Karpas-422 (cell line): ENCODE results near the gene SLC44A3. TPM values are rescaled to one million over a fixed set of nuclear protein-coding genes. Genes with fewer than 3 reads are reported as not detected.
"Not testable (repeated sequence)": the region's sequence is repeated elsewhere in the genome, so short reads cannot be mapped to it uniquely, and the experiment has no call there.

Experiments
- DNase-seq: peaks from one replicate; pipeline ENCODE4 v3.0.0-alpha.2; 2015
- H2AFZ ChIP-seq: fragments of 200-600 bp; sonication (generic); 2 replicates; pipeline ENCODE4 v1.6.1; 2014; ENCODE audit warnings: antibody characterized with exemption, low read length, mixed read lengths
- H3K27ac ChIP-seq: fragments of 200-600 bp; sonication (generic); 2 replicates; pipeline ENCODE4 v1.5.1; 2014; ENCODE audit warnings: mild to moderate bottlenecking, low read length, moderate library complexity
- H3K27me3 ChIP-seq: fragments of 200-600 bp; sonication (generic); 2 replicates; pipeline ENCODE4 v1.6.1; 2014; ENCODE audit warnings: low read length, mixed read lengths
- H3K36me3 ChIP-seq: fragments of 200-600 bp; sonication (generic); 2 replicates; pipeline ENCODE4 v1.6.1; 2014; ENCODE audit warnings: low read length, mixed read lengths; ENCODE audit not compliant: insufficient read depth
- H3K4me1 ChIP-seq: fragments of 200-600 bp; sonication (generic); 2 replicates; pipeline ENCODE4 v1.6.1; 2014; ENCODE audit warnings: mild to moderate bottlenecking, low read length, mixed read lengths
- H3K4me2 ChIP-seq: fragments of 200-600 bp; sonication (generic); 2 replicates; pipeline ENCODE4 v1.6.1; 2014; ENCODE audit warnings: low read length, low read depth, mild to moderate bottlenecking; ENCODE audit not compliant: poor library complexity, severe bottlenecking
- H3K4me3 ChIP-seq: fragments of 200-600 bp; sonication (generic); 2 replicates; pipeline ENCODE4 v1.5.1; 2014; ENCODE audit warnings: mild to moderate bottlenecking, antibody characterized with exemption, low read length, mixed read lengths
- H3K79me2 ChIP-seq: fragments of 200-600 bp; sonication (generic); 2 replicates; pipeline ENCODE4 v1.6.1; 2014; ENCODE audit warnings: mild to moderate bottlenecking, low read length, mixed read lengths
- H3K9ac ChIP-seq: fragments of 200-600 bp; sonication (generic); 2 replicates; pipeline ENCODE4 v1.6.0; 2014; ENCODE audit warnings: low read length
- H3K9me2 ChIP-seq: fragments of 200-600 bp; sonication (generic), shearing (Covaris generic); replicated peaks from 2 replicates; pipeline ENCODE4 v1.6.0; 2014; ENCODE audit warnings: mild to moderate bottlenecking, low read length, moderate library complexity; ENCODE audit not compliant: insufficient read depth
- H3K9me3 ChIP-seq: fragments of 300-700, 200-600 bp; sonication (generic); 2 replicates; pipeline ENCODE4 v1.6.1; 2014; ENCODE audit warnings: low read length, mixed read lengths
- H4K20me1 ChIP-seq: fragments of 200-600 bp; sonication (generic); 2 replicates; pipeline ENCODE4 v1.6.1; 2014; ENCODE audit warnings: mild to moderate bottlenecking, antibody characterized with exemption, low read length, low read depth; ENCODE audit not compliant: insufficient read depth
- total RNA-seq: library from RNA; depleted of rRNA; stranded (reverse); fragments of >200 nt; shearing (Covaris generic); gene quantifications from 2 replicates; pipeline ENCODE4 v1.2.3, GENCODE V29; 2014; ENCODE audit warnings: low replicate concordance

The SLC44A3 gene
- total RNA-seq, 1 experiment from 2014 or later = not detected

- no peak overlapping the region for H3K4me2 ChIP-seq
- no peak for DNase-seq
These were observed 114.4 kb downstream of the SLC44A3 start for GRCh38 chr1:94934551-94934950.

DNA sequence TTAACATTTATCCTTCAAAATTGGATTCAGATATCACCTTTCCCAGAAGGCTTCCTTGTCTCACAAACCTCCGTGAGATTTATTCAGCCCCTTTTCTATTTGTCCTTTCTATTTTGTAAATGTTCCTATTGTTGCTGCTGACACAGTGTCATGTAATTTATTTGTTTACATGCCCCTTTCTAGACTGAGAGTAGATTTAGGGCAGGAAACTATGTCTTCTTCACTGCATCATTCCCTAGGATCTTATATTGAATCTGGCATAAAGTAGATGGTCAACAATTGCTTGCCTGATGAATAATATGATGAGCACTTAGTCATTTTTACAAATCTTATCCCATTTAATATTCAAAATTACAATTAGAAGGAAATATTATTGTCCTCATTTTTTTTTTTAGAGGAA is 114.9 kb downstream of the SLC44A3 start:
- Histone ChIP-seq H3K4me3 (no peak overlapping the region), H3K79me2 (no peaks in the 10 kb centered on the region), H3K27ac (no peak overlapping the region), H2AFZ (no peak overlapping the region), H4K20me1 (no peaks in the 10 kb centered on the region), H3K9me2 (no peaks in the 10 kb centered on the region), H3K4me1 (no peaks in the 10 kb centered on the region), H3K9me3 (no peaks in the 10 kb centered on the region), H3K9ac (no peak overlapping the region), H3K36me3 (no peaks in the 10 kb centered on the region), H3K4me2 (no peak overlapping the region), H3K27me3 (no peaks in the 10 kb centered on the region)
- no peak for DNase-seq

More at GRCh38 chr1:94934551-94934950, 114.4 kb downstream of the SLC44A3 start:
- Histone ChIP-seq H3K9ac (no peak overlapping the region), H3K4me1 (no peaks in the 10 kb centered on the region), H3K9me3 (no peaks in the 10 kb centered on the region), H2AFZ (no peak overlapping the region), H3K79me2 (no peaks in the 10 kb centered on the region), H3K27me3 (no peaks in the 10 kb centered on the region), H4K20me1 (no peaks in the 10 kb centered on the region), H3K9me2 (no peaks in the 10 kb centered on the region), H3K36me3 (no peaks in the 10 kb centered on the region), H3K27ac (no peak overlapping the region), H3K4me3 (no peak overlapping the region)

DNA sequence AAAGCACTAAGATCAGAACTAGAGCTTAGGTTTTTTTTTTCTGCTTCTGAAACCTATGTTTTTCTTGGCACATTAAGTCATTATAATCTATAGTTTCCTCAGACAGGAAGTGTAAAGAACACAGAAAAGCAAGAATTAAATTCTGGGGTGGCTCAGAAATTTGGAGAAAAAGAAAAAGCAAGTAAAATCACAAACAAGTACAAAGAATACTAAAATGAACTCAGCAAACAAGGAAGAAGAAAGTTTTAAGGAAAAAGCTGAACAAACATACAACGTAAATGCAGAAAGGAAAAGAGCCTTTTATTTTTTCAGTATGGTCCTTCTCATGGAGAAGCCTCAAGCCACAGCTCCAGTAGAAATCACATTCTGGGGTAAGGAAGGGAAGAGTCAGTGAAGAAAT is 115.3 kb downstream of the SLC44A3 start:
- no peaks in the 10 kb centered on the region for H3K27me3 ChIP-seq
- no peaks in the 10 kb centered on the region for H3K36me3 ChIP-seq
- no peaks in the 10 kb centered on the region for H3K79me2 ChIP-seq
- H3K4me1 ChIP-seq = no peaks in the 10 kb centered on the region
- H3K27ac ChIP-seq = no peak overlapping the region
- no peak for DNase-seq
- H2AFZ ChIP-seq = no peak overlapping the region
- H3K4me2 ChIP-seq = no peak overlapping the region
- H3K9me3 ChIP-seq = no peaks in the 10 kb centered on the region
- no peaks in the 10 kb centered on the region for H3K9me2 ChIP-seq
- no peak overlapping the region for H3K4me3 ChIP-seq
- H3K9ac ChIP-seq = no peak overlapping the region
- no peaks in the 10 kb centered on the region for H4K20me1 ChIP-seq

DNA sequence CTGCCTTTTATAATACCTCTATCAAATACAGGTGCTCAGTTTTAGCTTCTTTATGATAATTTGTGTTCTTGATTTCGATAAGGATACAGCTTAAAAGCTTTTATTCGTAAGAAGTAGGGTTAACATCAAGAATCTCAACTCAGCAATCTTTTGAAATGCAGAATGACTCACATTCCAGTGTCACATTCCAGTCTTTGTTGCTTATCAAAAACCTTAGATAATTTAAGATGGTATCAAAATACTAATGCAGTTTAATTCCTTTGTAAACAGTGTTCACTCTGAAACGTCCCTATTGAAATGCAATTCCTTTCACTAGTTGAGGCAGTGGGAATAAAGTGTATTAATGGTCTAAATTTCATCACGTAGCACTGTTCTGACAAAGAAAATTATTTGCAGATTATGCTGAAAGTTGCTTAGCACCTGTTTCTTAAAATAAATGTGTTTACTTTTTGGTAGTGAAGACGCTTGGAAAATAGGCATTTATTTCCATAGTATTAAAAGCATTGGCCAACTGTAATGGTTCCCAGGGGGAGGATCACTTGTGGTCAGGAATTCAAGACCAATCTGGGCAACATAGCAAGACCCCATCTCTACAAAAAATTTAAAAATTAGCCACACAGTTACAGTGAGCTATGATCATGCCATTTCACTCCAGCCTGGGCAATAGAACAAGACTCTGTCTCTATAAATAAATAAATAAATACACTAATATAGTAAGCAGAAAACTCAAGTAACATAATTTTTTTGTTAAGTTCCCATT is 116.9 kb downstream of the SLC44A3 start:
- no peak overlapping the region for H3K4me2 ChIP-seq
- no peaks in the 10 kb centered on the region for H3K4me1 ChIP-seq
- no peak overlapping the region for H2AFZ ChIP-seq

DNA sequence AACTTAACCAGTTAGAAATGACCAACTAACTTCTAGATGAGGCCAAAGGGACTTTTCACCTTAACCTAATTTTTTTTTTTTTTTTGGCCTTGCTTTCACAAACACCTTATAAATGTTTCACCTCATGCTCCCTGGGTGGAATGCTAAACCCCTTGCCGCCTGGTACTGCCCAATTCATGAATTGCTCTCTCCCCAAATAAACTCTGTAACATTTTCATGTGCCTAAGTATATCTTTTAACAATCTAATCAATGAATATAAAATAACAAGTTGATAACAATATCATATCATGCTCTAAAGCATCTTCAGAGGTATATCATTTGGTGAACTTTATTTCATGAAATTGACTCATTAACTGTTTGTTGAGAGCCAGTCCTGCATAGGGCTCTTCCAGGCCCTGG is 117.7 kb downstream of the SLC44A3 start:
- H3K4me1 ChIP-seq = no peaks in the 10 kb centered on the region
- no peaks in the 10 kb centered on the region for H3K27me3 ChIP-seq
- H3K4me2 ChIP-seq = no peak overlapping the region

More for the DNA sequence above, 116.9 kb downstream of the SLC44A3 start:
- Histone ChIP-seq H3K27me3 (no peaks in the 10 kb centered on the region), H3K27ac (no peak overlapping the region), H3K9me2 (no peaks in the 10 kb centered on the region), H3K4me3 (no peak overlapping the region), H3K36me3 (no peaks in the 10 kb centered on the region), H3K9me3 (no peaks in the 10 kb centered on the region), H3K79me2 (no peaks in the 10 kb centered on the region), H4K20me1 (no peaks in the 10 kb centered on the region), H3K9ac (no peak overlapping the region)
- DNase-seq = no peak

DNA sequence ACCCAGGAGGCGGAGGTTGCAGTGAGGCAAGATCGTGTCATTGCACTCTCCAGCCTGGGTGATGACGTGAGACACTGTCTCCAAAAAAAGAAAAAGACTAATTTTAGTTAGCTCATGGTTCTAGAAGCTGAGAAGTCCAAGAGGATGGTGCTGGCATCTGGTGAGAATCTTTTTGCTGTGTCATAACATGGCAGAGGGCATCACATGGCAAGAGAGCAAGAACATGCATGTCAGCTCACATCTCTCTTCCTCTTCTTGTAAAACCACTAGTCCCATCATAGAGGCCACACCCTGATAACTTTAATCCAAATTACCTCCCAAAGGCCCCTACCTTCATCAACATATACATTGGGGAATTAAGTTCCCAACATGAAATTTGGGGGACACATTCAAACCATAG is 120.6 kb downstream of the SLC44A3 start:
- Histone ChIP-seq H3K36me3 (no peaks in the 10 kb centered on the region), H3K27ac (no peak overlapping the region), H3K4me3 (no peak overlapping the region), H3K9me3 (no peaks in the 10 kb centered on the region), H3K79me2 (no peaks in the 10 kb centered on the region), H3K4me1 (no peaks in the 10 kb centered on the region), H3K4me2 (no peak overlapping the region), H3K9ac (no peak overlapping the region), H4K20me1 (no peaks in the 10 kb centered on the region), H3K27me3 (no peaks in the 10 kb centered on the region), H2AFZ (no peak overlapping the region), H3K9me2 (no peaks in the 10 kb centered on the region)
- DNase-seq = no peak

More for the DNA sequence above, 117.7 kb downstream of the SLC44A3 start:
- Histone ChIP-seq H3K9me2 (no peaks in the 10 kb centered on the region), H3K27ac (no peak overlapping the region), H3K9ac (no peak overlapping the region), H4K20me1 (no peaks in the 10 kb centered on the region), H2AFZ (no peak overlapping the region), H3K79me2 (no peaks in the 10 kb centered on the region), H3K4me3 (no peak overlapping the region), H3K9me3 (no peaks in the 10 kb centered on the region), H3K36me3 (no peaks in the 10 kb centered on the region)
- DNase-seq = no peak

DNA sequence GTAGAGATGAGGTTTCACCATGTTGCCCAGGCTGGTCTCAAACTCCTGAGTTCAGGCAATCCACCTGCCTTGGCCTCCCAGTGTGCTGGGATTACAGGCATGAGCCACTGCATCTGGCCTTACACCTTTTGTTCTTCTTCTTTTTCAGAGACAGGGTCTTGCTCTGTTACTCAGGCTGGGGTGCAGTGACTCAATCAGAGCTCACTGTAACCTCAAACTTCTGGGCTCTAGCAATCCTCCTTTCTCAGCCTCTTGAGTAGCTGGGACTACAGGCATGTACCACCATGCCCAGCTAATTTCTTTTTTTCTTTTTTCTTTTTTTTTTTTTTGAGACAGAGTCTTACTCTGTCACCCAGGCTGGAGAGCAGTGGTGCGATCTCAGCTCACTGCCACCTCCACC is 121.3 kb downstream of the SLC44A3 start:
- H3K79me2 ChIP-seq, H2AFZ ChIP-seq, H3K36me3 ChIP-seq, H3K9me3 ChIP-seq, H3K4me3 ChIP-seq, H3K9ac ChIP-seq, H3K4me1 ChIP-seq, H4K20me1 ChIP-seq, DNase-seq, H3K27me3 ChIP-seq, H3K9me2 ChIP-seq, H3K27ac ChIP-seq, H3K4me2 ChIP-seq: not testable (repeated sequence)

GRCh38 chr1:94942171-94943128 is 122.3 kb downstream of the SLC44A3 start:
- no peaks in the 10 kb centered on the region for H3K79me2 ChIP-seq
- H4K20me1 ChIP-seq = no peaks in the 10 kb centered on the region
- H3K27ac ChIP-seq = no peak overlapping the region
- H3K4me1 ChIP-seq = no peaks in the 10 kb centered on the region
- no peak overlapping the region for H3K4me3 ChIP-seq
- no peak for DNase-seq
- no peak overlapping the region for H3K4me2 ChIP-seq
- H2AFZ ChIP-seq = no peak overlapping the region
- no peaks in the 10 kb centered on the region for H3K27me3 ChIP-seq
- H3K36me3 ChIP-seq = no peaks in the 10 kb centered on the region
- no peaks in the 10 kb centered on the region for H3K9me2 ChIP-seq
- H3K9me3 ChIP-seq = no peaks in the 10 kb centered on the region
- no peak overlapping the region for H3K9ac ChIP-seq
